Activated CD4-positive, alpha-beta T cell treated with anti-CD3 and anti-CD28 coated beads for 36 hours (primary cell): ENCODE measurements around the gene SPSB4. TPM values are rescaled to one million over a fixed set of nuclear protein-coding genes. Genes with fewer than 3 reads are reported as not detected.

Experiments
- ATAC-seq: fragments of 200-7000 bp; cut with Tn5 transposase; one replicate; pipeline ENCODE4 v1.10.0; 2021; ENCODE audit warnings: mild to moderate bottlenecking, moderate library complexity
- CTCF ChIA-PET: fragments of 350-600 bp; sonication (Branson Sonifier 250); formaldehyde crosslinking; loops from one replicate; lab custom pipeline; 2021; ENCODE audit warnings: antibody characterized with exemption; lab: Charles Lee
- POLR2A ChIA-PET: fragments of 350-600 bp; sonication (Branson Sonifier 250); formaldehyde crosslinking; loops from one replicate; lab custom pipeline; 2021; ENCODE audit warnings: antibody characterized with exemption, inconsistent platforms; lab: Charles Lee
- DNase-seq: peaks from one replicate; pipeline ENCODE4 v3.0.0-alpha.2; 2020
- H3K27ac Mint-ChIP-seq: one replicate; pipeline ENCODE4 v1.8.0; 2021; ENCODE audit warnings: mixed read lengths
- H3K27me3 Mint-ChIP-seq: one replicate; pipeline ENCODE4 v1.8.0; 2021; ENCODE audit warnings: mixed read lengths
- H3K36me3 Mint-ChIP-seq: one replicate; pipeline ENCODE4 v1.8.0; 2021; ENCODE audit warnings: low read depth, mixed read lengths
- H3K4me1 Mint-ChIP-seq: one replicate; pipeline ENCODE4 v1.8.0; 2021; ENCODE audit warnings: mixed read lengths
- H3K4me3 Mint-ChIP-seq: one replicate; pipeline ENCODE4 v1.8.0; 2021; ENCODE audit warnings: mild to moderate bottlenecking, moderate library complexity, mixed read lengths
- H3K9me3 Mint-ChIP-seq: one replicate; pipeline ENCODE4 v1.8.0; 2021; ENCODE audit warnings: low read depth, mixed read lengths
- intact Hi-C, 2 experiments: fragments of 100-400 bp; cut with DNase I in 1 of 2; cut with micrococcal nuclease in 1 of 2; formaldehyde crosslinking; loops; one replicate each; pipeline versions ENCODE4 v1.14.2 to v1.15.1; 2022 to 2024; cut with DNase I, micrococcal nuclease
- total RNA-seq, 2 experiments: library from RNA; stranded (reverse); gene quantifications; one replicate each; pipeline ENCODE4 v1.2.3, GENCODE V29; 2021

Gene SPSB4
- total RNA-seq, 2 experiments from 2014 or later, result not detected

GRCh38 chr3:141124715-141125114, 73.6 kb downstream of the SPSB4 start:
- Mint-ChIP-seq H3K27ac (no peak overlapping the region), H3K4me3 (no peak overlapping the region), H3K4me1 (no peaks in the 10 kb centered on the region), H3K36me3 (no peaks in the 10 kb centered on the region), H3K9me3 (no peaks in the 10 kb centered on the region), H3K27me3 (peaks cover 10% of the 10 kb centered on the region)
- intact Hi-C loops, result no loop called here
- CTCF ChIA-PET, result no interaction called here
- DNase-seq (no peak), ATAC-seq (no peak)
- POLR2A ChIA-PET, result no interaction called here

GRCh38 chr3:141125351-141125750, 74.2 kb downstream of the SPSB4 start:
- POLR2A ChIA-PET, result no interaction called here
- no peaks in the 10 kb centered on the region for H3K36me3 Mint-ChIP-seq
- H3K27ac Mint-ChIP-seq, result no peak overlapping the region
- intact Hi-C loops, result no loop called here
- H3K27me3 Mint-ChIP-seq, result peaks cover 10% of the 10 kb centered on the region
- H3K4me1 Mint-ChIP-seq, result no peaks in the 10 kb centered on the region
- H3K9me3 Mint-ChIP-seq, result no peaks in the 10 kb centered on the region
- H3K4me3 Mint-ChIP-seq, result no peak overlapping the region
- CTCF ChIA-PET, result no interaction called here
- no peak for DNase-seq
- ATAC-seq, result no peak

- H3K9me3 Mint-ChIP-seq, result no peaks in the 10 kb centered on the region
- H3K27ac Mint-ChIP-seq, result no peak overlapping the region
- DNase-seq (no peak), ATAC-seq (no peak)
- no peak overlapping the region for H3K4me3 Mint-ChIP-seq
- H3K4me1 Mint-ChIP-seq, result no peaks in the 10 kb centered on the region
- ChIA-PET CTCF (interaction anchor here (0.6 to 1.1 kb wide), 4 partner anchors 12 to 116 kb away, joined by 3 to 4 read pairs (median 3); no protein-coding TSS in a partner anchor), POLR2A (interaction anchor here (0.6 kb wide), 1 partner anchor 11 kb away, joined by 3 read pairs; no protein-coding TSS in a partner anchor)
- no peaks in the 10 kb centered on the region for H3K36me3 Mint-ChIP-seq
- intact Hi-C loops, result no loop called here
- H3K27me3 Mint-ChIP-seq, result peaks cover 6% of the 10 kb centered on the region
Measured at GRCh38 chr3:141126661-141127343, 75.7 kb downstream of the SPSB4 start.

- intact Hi-C loops, result no loop called here
- DNase-seq, result no peak
- ATAC-seq, result no peak
- Mint-ChIP-seq H3K4me1 (no peaks in the 10 kb centered on the region), H3K27me3 (peaks cover 6% of the 10 kb centered on the region), H3K27ac (no peak overlapping the region), H3K36me3 (no peaks in the 10 kb centered on the region), H3K9me3 (no peaks in the 10 kb centered on the region), H3K4me3 (no peak overlapping the region)
- CTCF ChIA-PET, result interaction anchor here (1.0 to 1.1 kb wide), 3 partner anchors 13 to 117 kb away, joined by 3 to 4 read pairs (median 3); no protein-coding TSS in a partner anchor
- POLR2A ChIA-PET, result no interaction called here
Measured at GRCh38 chr3:141127344-141128125, 76.4 kb downstream of the SPSB4 start.

- Mint-ChIP-seq H3K36me3 (no peaks in the 10 kb centered on the region), H3K27ac (no peak overlapping the region), H3K4me1 (no peaks in the 10 kb centered on the region), H3K9me3 (no peaks in the 10 kb centered on the region), H3K4me3 (no peak overlapping the region), H3K27me3 (peaks cover 6% of the 10 kb centered on the region)
- no peak for DNase-seq
- CTCF ChIA-PET, result interaction anchor here (0.7 to 1.1 kb wide), 3 partner anchors 13 to 64 kb away, joined by 3 to 4 read pairs (median 3); no protein-coding TSS in a partner anchor
- POLR2A ChIA-PET, result no interaction called here
- ATAC-seq, result no peak
- intact Hi-C loops, result no loop called here
Measured at GRCh38 chr3:141128126-141128777, 77.1 kb downstream of the SPSB4 start.

GRCh38 chr3:141129049-141129448, 77.9 kb downstream of the SPSB4 start:
- Mint-ChIP-seq H3K27ac (no peak overlapping the region), H3K36me3 (no peaks in the 10 kb centered on the region), H3K9me3 (no peaks in the 10 kb centered on the region), H3K27me3 (peaks cover 6% of the 10 kb centered on the region), H3K4me1 (no peaks in the 10 kb centered on the region), H3K4me3 (no peak overlapping the region)
- CTCF ChIA-PET, result interaction anchor here (0.7 kb wide), 1 partner anchor 20 kb away, joined by 3 read pairs; no protein-coding TSS in a partner anchor
- ATAC-seq (no peak), DNase-seq (no peak)
- POLR2A ChIA-PET, result no interaction called here
- intact Hi-C loops, result no loop called here

- DNase-seq, result no peak
- no peak overlapping the region for H3K4me3 Mint-ChIP-seq
- POLR2A ChIA-PET, result no interaction called here
- no peaks in the 10 kb centered on the region for H3K9me3 Mint-ChIP-seq
- no peak overlapping the region for H3K27ac Mint-ChIP-seq
- ATAC-seq, result no peak
- intact Hi-C loops, result loop anchor here in 1 of 2 experiments (5.0 kb wide), 1 partner anchor 927 kb away; no protein-coding TSS in a partner anchor
- H3K36me3 Mint-ChIP-seq, result no peaks in the 10 kb centered on the region
- peaks cover 2% of the 10 kb centered on the region for H3K27me3 Mint-ChIP-seq
- CTCF ChIA-PET, result no interaction called here
- H3K4me1 Mint-ChIP-seq, result no peaks in the 10 kb centered on the region
Measured at GRCh38 chr3:141129541-141130011, 78.4 kb downstream of the SPSB4 start.

GRCh38 chr3:141143517-141143916, 92.4 kb downstream of the SPSB4 start:
- H3K27me3 Mint-ChIP-seq, result peaks cover 12% of the 10 kb centered on the region
- intact Hi-C loops, result no loop called here
- no peak for ATAC-seq
- no peaks in the 10 kb centered on the region for H3K36me3 Mint-ChIP-seq
- no peak for DNase-seq
- POLR2A ChIA-PET, result no interaction called here
- H3K27ac Mint-ChIP-seq, result no peak overlapping the region
- no peak overlapping the region for H3K4me3 Mint-ChIP-seq
- peaks cover 21% of the 10 kb centered on the region for H3K9me3 Mint-ChIP-seq
- CTCF ChIA-PET, result no interaction called here
- no peaks in the 10 kb centered on the region for H3K4me1 Mint-ChIP-seq

- CTCF ChIA-PET, result interaction anchor here (1.2 kb wide), 1 partner anchor 45 kb away, joined by 3 read pairs; no protein-coding TSS in a partner anchor
- intact Hi-C loops, result no loop called here
- Mint-ChIP-seq H3K4me3 (no peak overlapping the region), H3K27me3 (peaks cover 12% of the 10 kb centered on the region), H3K9me3 (peaks cover 11% of the 10 kb centered on the region), H3K36me3 (no peaks in the 10 kb centered on the region), H3K27ac (no peak overlapping the region), H3K4me1 (no peaks in the 10 kb centered on the region)
- POLR2A ChIA-PET, result no interaction called here
- ATAC-seq, result no peak
- no peak for DNase-seq
Measured at GRCh38 chr3:141146979-141147470, 95.9 kb downstream of the SPSB4 start.

- H3K36me3 Mint-ChIP-seq, result no peaks in the 10 kb centered on the region
- H3K4me3 Mint-ChIP-seq, result no peak overlapping the region
- H3K27ac Mint-ChIP-seq, result no peak overlapping the region
- intact Hi-C loops, result no loop called here
- peaks cover 7% of the 10 kb centered on the region for H3K9me3 Mint-ChIP-seq
- ChIA-PET POLR2A (no interaction called here), CTCF (no interaction called here)
- peaks cover 10% of the 10 kb centered on the region for H3K27me3 Mint-ChIP-seq
- no peaks in the 10 kb centered on the region for H3K4me1 Mint-ChIP-seq
- no peak for DNase-seq
- no peak for ATAC-seq
Measured at GRCh38 chr3:141147657-141148056, 96.5 kb downstream of the SPSB4 start.

GRCh38 chr3:141148169-141148568, 97.0 kb downstream of the SPSB4 start:
- ChIA-PET CTCF (no interaction called here), POLR2A (no interaction called here)
- no peaks in the 10 kb centered on the region for H3K4me1 Mint-ChIP-seq
- peaks cover 7% of the 10 kb centered on the region for H3K27me3 Mint-ChIP-seq
- H3K27ac Mint-ChIP-seq, result no peak overlapping the region
- H3K9me3 Mint-ChIP-seq, result peaks cover 4% of the 10 kb centered on the region
- no peak overlapping the region for H3K4me3 Mint-ChIP-seq
- intact Hi-C loops, result no loop called here
- DNase-seq (no peak), ATAC-seq (no peak)
- H3K36me3 Mint-ChIP-seq, result no peaks in the 10 kb centered on the region
